B cell (primary cell): ENCODE results near the gene AGAP1. TPM values are rescaled to one million over a fixed set of nuclear protein-coding genes. Genes with fewer than 3 reads are reported as not detected.

Experiments used
- ATAC-seq: fragments of 200-7000 bp; cut with Tn5 transposase; one replicate; pipeline ENCODE4 v1.10.0; 2021; ENCODE audit warnings: low read depth, mild to moderate bottlenecking, moderate number of reproducible peaks, moderate library complexity
- CTCF ChIA-PET: fragments of 350-600 bp; sonication (Branson Sonifier 250); formaldehyde crosslinking; loops from one replicate; lab custom pipeline; 2021; ENCODE audit warnings: antibody characterized with exemption, inconsistent platforms; lab: Charles Lee
- POLR2A ChIA-PET: fragments of 350-600 bp; sonication (Branson Sonifier 250); formaldehyde crosslinking; loops from one replicate; lab custom pipeline; 2021; ENCODE audit warnings: antibody characterized with exemption; lab: Charles Lee
- DNase-seq: peaks from one replicate; pipeline ENCODE4 v3.0.0; 2013
- H2AFZ ChIP-seq: 2 replicates; pipeline ENCODE4 v1.6.1; 2012; ENCODE audit warnings: mild to moderate bottlenecking, low read depth, low read length; ENCODE audit not compliant: insufficient read depth, poor library complexity, severe bottlenecking
- H3K27ac ChIP-seq, 2 donors: 1 replicate in 1 of 2; 2 replicates in 1 of 2; pipeline ENCODE4 v1.5.1; 2012 to 2013; ENCODE audit warnings: low read length in 2 of 2, mild to moderate bottlenecking in 2 of 2, moderate library complexity in 1 of 2
- H3K27me3 ChIP-seq, 4 experiments: fragments of 200-600 bp in 1 of 4; sonication (generic) in 1 of 4; replicated peaks in 1 of 4; 1 replicate in 2 of 4; 2 replicates in 2 of 4; pipeline versions ENCODE4 v1.6.1 to v1.7.0; 2013 to 2016; ENCODE audit warnings: low read length in 3 of 4, mild to moderate bottlenecking in 2 of 4, mixed read lengths in 1 of 4, moderate library complexity in 1 of 4; ENCODE audit not compliant: insufficient read depth in 4 of 4, control insufficient read depth in 3 of 4; ENCODE audit errors: control extremely low read depth in 1 of 4
- H3K36me3 ChIP-seq, 2 experiments: replicated peaks in 1 of 2; 1 replicate in 1 of 2; 2 replicates in 1 of 2; pipeline versions ENCODE4 v1.6.1 to v1.7.1; 2013; ENCODE audit warnings: low read length in 1 of 2; ENCODE audit not compliant: insufficient read depth in 2 of 2, control insufficient read depth in 1 of 2; ENCODE audit errors: control extremely low read depth in 1 of 2, extremely low read depth in 1 of 2
- H3K4me1 ChIP-seq, 2 donors: fragments of 200-600 bp in 1 of 2; sonication (generic) in 1 of 2; 1 replicate in 1 of 2; 2 replicates in 1 of 2; pipeline versions ENCODE4 v1.5.1 to v1.6.1; 2013 to 2017; ENCODE audit warnings: low read length in 2 of 2; ENCODE audit not compliant: control insufficient read depth in 2 of 2, insufficient read depth in 2 of 2
- H3K4me2 ChIP-seq: replicated peaks from 2 replicates; pipeline ENCODE3; 2012; ENCODE audit warnings: mild to moderate bottlenecking, low read depth, low read length; ENCODE audit not compliant: poor library complexity, severe bottlenecking
- H3K4me3 ChIP-seq, 5 experiments: fragments of 200-600 bp in 1 of 5; sonication (generic) in 1 of 5; 1 replicate in 3 of 5; 2 replicates in 2 of 5; pipeline versions ENCODE4 v1.5.1 to v1.7.0; 2011 to 2016; ENCODE audit warnings: low read length in 4 of 5, mild to moderate bottlenecking in 4 of 5, low read depth in 2 of 5, control low read depth in 1 of 5, moderate library complexity in 1 of 5; ENCODE audit not compliant: insufficient read depth in 1 of 5; ENCODE audit errors: control extremely low read depth in 1 of 5, extremely low read depth in 1 of 5
- H3K79me2 ChIP-seq: fragments of 200-600 bp; sonication (generic); one replicate; pipeline ENCODE4 v1.6.0; 2016; ENCODE audit warnings: low read length; ENCODE audit not compliant: control insufficient read depth, insufficient read depth
- H3K9ac ChIP-seq: fragments of 200-600 bp; sonication (generic); 2 replicates; pipeline ENCODE4 v1.6.1; 2017; ENCODE audit warnings: mild to moderate bottlenecking, low read length, moderate library complexity
- H3K9me3 ChIP-seq, 3 donors: one replicate each; pipeline versions ENCODE4 v1.6.1 to v1.7.1; 2013; ENCODE audit warnings: low read length in 2 of 3; ENCODE audit not compliant: control insufficient read depth in 2 of 3, insufficient read depth in 1 of 3; ENCODE audit errors: control extremely low read depth in 1 of 3
- H4K20me1 ChIP-seq: 2 replicates; pipeline ENCODE4 v1.6.0; 2012; ENCODE audit warnings: mild to moderate bottlenecking, low read length; ENCODE audit not compliant: insufficient read depth, control insufficient read depth, poor library complexity, severe bottlenecking
- H3K27ac Mint-ChIP-seq: one replicate; pipeline ENCODE4 v1.8.0; 2021; ENCODE audit warnings: mixed read lengths
- H3K27me3 Mint-ChIP-seq: one replicate; pipeline ENCODE4 v1.8.0; 2021; ENCODE audit warnings: mixed read lengths
- H3K4me1 Mint-ChIP-seq: one replicate; pipeline ENCODE4 v1.8.0; 2021; ENCODE audit warnings: mixed read lengths
- H3K4me3 Mint-ChIP-seq: one replicate; pipeline ENCODE4 v1.8.0; 2021; ENCODE audit warnings: mixed read lengths
- H3K9me3 Mint-ChIP-seq: one replicate; pipeline ENCODE4 v1.8.0; 2022; ENCODE audit warnings: mixed read lengths; ENCODE audit not compliant: insufficient read depth
- CTCF ChIP-seq: fragments of 200-600 bp; IDR thresholded peaks from one replicate; pipeline ENCODE4 v1.8.0; 2022; ENCODE audit warnings: antibody characterized with exemption, mild to moderate bottlenecking
- EZH2 ChIP-seq: IDR thresholded peaks from 2 replicates; pipeline ENCODE4 v1.6.1; 2012; ENCODE audit warnings: borderline replicate concordance, low read depth, mild to moderate bottlenecking, moderate library complexity, low read length; ENCODE audit not compliant: insufficient read depth, poor library complexity, severe bottlenecking
- WGBS: methylation state at CpG from one replicate; pipeline ENCODE4 v1.1.5; 2013; ENCODE audit warnings: missing lambda C conversion rate; ENCODE audit not compliant: insufficient coverage; 5-methylcytosine and 5-hydroxymethylcytosine counted together
- intact Hi-C: fragments of 100-400 bp; cut with micrococcal nuclease; formaldehyde crosslinking; loops from one replicate; pipeline ENCODE4 v1.10.0; 2022
- polyA plus RNA-seq: library from polyadenylated mRNA; depleted of rRNA; stranded (reverse); fragments of >200 nt; gene quantifications from 2 replicates; pipeline ENCODE4 v1.2.3, GENCODE V29; 2012
- total RNA-seq, 2 donors: library from RNA; stranded (reverse); fragments of 120-200 nt in 1 of 2; gene quantifications; 1 replicate in 1 of 2; 2 replicates in 1 of 2; pipeline versions ENCODE4 v1.2.3 to v1.2.4, GENCODE V29; 2013 to 2022

Gene AGAP1
- total and polyA plus RNA-seq, 2 donors (not counting 1 experiment from before 2014, with no cell fraction given): 0.01 TPM; not detected in 1

- intact Hi-C loops: no loop called here
- Mint-ChIP-seq H3K9me3 (no peaks in the 10 kb centered on the region), H3K27me3 (peaks cover 3% of the 10 kb centered on the region), H3K27ac (no peak overlapping the region), H3K4me1 (no peaks in the 10 kb centered on the region), H3K4me3 (no peak overlapping the region)
- Histone ChIP-seq H3K27ac (no peak overlapping the region), H3K9ac (no peak overlapping the region), H3K9me3 (peaks cover 0 to 6% (median 0%) of the 10 kb centered on the region in 3 donors), H3K27me3 (no peaks in the 10 kb centered on the region), H3K79me2 (no peaks in the 10 kb centered on the region), H3K36me3 (no peaks in the 10 kb centered on the region), H3K4me3 (no peak overlapping the region), H2AFZ (no peak overlapping the region), H4K20me1 (no peaks in the 10 kb centered on the region), H3K4me2 (no peak overlapping the region), H3K4me1 (no peaks in the 10 kb centered on the region)
- 100% methylated on average over 2 of the region's 5 CpGs for WGBS
- POLR2A ChIA-PET: no interaction called here
- CTCF ChIA-PET: no interaction called here
- TF ChIP-seq CTCF (no peak), EZH2 (no peak)
- ATAC-seq: no peak
- DNase-seq: no peak
These were observed 38.5 kb downstream of the AGAP1 start for GRCh38 chr2:235532307-235532706.

- Histone ChIP-seq H3K79me2 (no peaks in the 10 kb centered on the region), H4K20me1 (no peaks in the 10 kb centered on the region), H3K4me1 (no peaks in the 10 kb centered on the region), H3K4me3 (no peak overlapping the region), H3K9ac (no peak overlapping the region), H3K4me2 (no peak overlapping the region), H3K27ac (no peak overlapping the region), H3K36me3 (no peaks in the 10 kb centered on the region), H3K9me3 (peaks cover 0 to 6% (median 0%) of the 10 kb centered on the region in 3 donors), H3K27me3 (no peaks in the 10 kb centered on the region), H2AFZ (no peak overlapping the region)
- POLR2A ChIA-PET: no interaction called here
- no peak overlapping the region for H3K27ac Mint-ChIP-seq
- CTCF ChIA-PET: no interaction called here
- intact Hi-C loops: no loop called here
- peaks cover 3% of the 10 kb centered on the region for H3K27me3 Mint-ChIP-seq
- H3K9me3 Mint-ChIP-seq: no peaks in the 10 kb centered on the region
- DNase-seq: no peak
- TF ChIP-seq EZH2: no peak
- TF ChIP-seq CTCF: no peak
- H3K4me3 Mint-ChIP-seq: no peak overlapping the region
- H3K4me1 Mint-ChIP-seq: no peaks in the 10 kb centered on the region
- ATAC-seq: no peak
- no CpG with 5 or more reads among the region's 3 CpGs for WGBS
These were observed 39.4 kb downstream of the AGAP1 start for GRCh38 chr2:235533198-235533597.
